ENCODE data around the gene CORO2A.

GRCh38 chr9:98217255-98217654 lies 24.8 kb upstream of the CORO2A start:
- TF ChIP-seq POLR2A (IDR thresholded peaks at IDR 0.05), result no peak
- TF ChIP-seq CTCF (IDR thresholded peaks at IDR 0.05), result no peak
- TF ChIP-seq EP300 (IDR thresholded peaks at IDR 0.05), result no peak
